ENCODE measurements around the gene CORO2B.

The CORO2B gene

GRCh38 chr15:68638953-68639515 lies 60.2 kb downstream of the CORO2B start:
- Histone ChIP-seq H3K4me3 (ENCODE audit: low read length) (no peak overlapping the region), H3K27me3 (replicated peaks; ENCODE audit: insufficient read depth, low read length) (no peaks in the 10 kb centered on the region), H3K9me3 (replicated peaks; ENCODE audit: insufficient read depth, low read length) (no peaks in the 10 kb centered on the region), H3K4me1 (ENCODE audit: low read length) (no peaks in the 10 kb centered on the region), H3K36me3 (replicated peaks; ENCODE audit: insufficient read depth, low read length) (no peaks in the 10 kb centered on the region), H3K9ac (ENCODE audit: low read length) (no peak overlapping the region), H4K20me1 (ENCODE audit: insufficient read depth, low read length) (no peaks in the 10 kb centered on the region), H2AFZ (ENCODE audit: low read length) (no peak overlapping the region), H3K9me2 (replicated peaks; ENCODE audit: insufficient read depth, low read length) (no peaks in the 10 kb centered on the region), H3K4me2 (ENCODE audit: low read depth, low read length) (no peak overlapping the region), H3K79me2 (ENCODE audit: low read length) (no peaks in the 10 kb centered on the region), H3F3A (ENCODE audit: insufficient read depth, low read length) (no peaks in the 10 kb centered on the region), H3K27ac (ENCODE audit: low read length) (no peak overlapping the region)
- no peak for TF ChIP-seq EZH2 (optimal IDR thresholded peaks at IDR 0.05; ENCODE audit: low read depth, low read length)
- TF ChIP-seq EZH2phosphoT487 (IDR thresholded peaks at IDR 0.05; ENCODE audit: low read length): no peak
- no peak for TF ChIP-seq CTCF (IDR thresholded peaks at IDR 0.05; ENCODE audit: low read length)
- DNase-seq: no peak

GRCh38 chr15:68639926-68640600 lies 61.3 kb downstream of the CORO2B start:
- no peaks in the 10 kb centered on the region for H3K9me2 ChIP-seq (replicated peaks; ENCODE audit: insufficient read depth, low read length)
- H3K27ac ChIP-seq (ENCODE audit: low read length): no peak overlapping the region
- H4K20me1 ChIP-seq (ENCODE audit: insufficient read depth, low read length): no peaks in the 10 kb centered on the region
- H3K36me3 ChIP-seq (replicated peaks; ENCODE audit: insufficient read depth, low read length): no peaks in the 10 kb centered on the region
- no peaks in the 10 kb centered on the region for H3K79me2 ChIP-seq (ENCODE audit: low read length)
- H2AFZ ChIP-seq (ENCODE audit: low read length): no peak overlapping the region
- no peak overlapping the region for H3K9ac ChIP-seq (ENCODE audit: low read length)
- H3K9me3 ChIP-seq (replicated peaks; ENCODE audit: insufficient read depth, low read length): no peaks in the 10 kb centered on the region
- no peak overlapping the region for H3K4me3 ChIP-seq (ENCODE audit: low read length)
- H3K4me2 ChIP-seq (ENCODE audit: low read depth, low read length): no peak overlapping the region
- no peaks in the 10 kb centered on the region for H3F3A ChIP-seq (ENCODE audit: insufficient read depth, low read length)
- no peak for TF ChIP-seq EZH2 (optimal IDR thresholded peaks at IDR 0.05; ENCODE audit: low read depth, low read length)
- TF ChIP-seq EZH2phosphoT487 (IDR thresholded peaks at IDR 0.05; ENCODE audit: low read length): no peak
- no peak for TF ChIP-seq CTCF (IDR thresholded peaks at IDR 0.05; ENCODE audit: low read length)
- H3K27me3 ChIP-seq (replicated peaks; ENCODE audit: insufficient read depth, low read length): no peaks in the 10 kb centered on the region
- DNase-seq: no peak
- H3K4me1 ChIP-seq (ENCODE audit: low read length): no peaks in the 10 kb centered on the region

GRCh38 chr15:68640791-68641331 lies 62.1 kb downstream of the CORO2B start:
- no peak for DNase-seq
- Histone ChIP-seq H3K36me3 (replicated peaks; ENCODE audit: insufficient read depth, low read length) (no peaks in the 10 kb centered on the region), H4K20me1 (ENCODE audit: insufficient read depth, low read length) (no peaks in the 10 kb centered on the region), H3K4me1 (ENCODE audit: low read length) (no peaks in the 10 kb centered on the region), H3K9me2 (replicated peaks; ENCODE audit: insufficient read depth, low read length) (no peaks in the 10 kb centered on the region), H3K4me2 (ENCODE audit: low read depth, low read length) (no peak overlapping the region), H3K9ac (ENCODE audit: low read length) (no peak overlapping the region), H3K79me2 (ENCODE audit: low read length) (no peaks in the 10 kb centered on the region), H3K9me3 (replicated peaks; ENCODE audit: insufficient read depth, low read length) (no peaks in the 10 kb centered on the region), H3K27me3 (replicated peaks; ENCODE audit: insufficient read depth, low read length) (no peaks in the 10 kb centered on the region), H3F3A (ENCODE audit: insufficient read depth, low read length) (no peaks in the 10 kb centered on the region), H3K4me3 (ENCODE audit: low read length) (no peak overlapping the region), H2AFZ (ENCODE audit: low read length) (no peak overlapping the region), H3K27ac (ENCODE audit: low read length) (no peak overlapping the region)
- no peak for TF ChIP-seq CTCF (IDR thresholded peaks at IDR 0.05; ENCODE audit: low read length)
- no peak for TF ChIP-seq EZH2 (optimal IDR thresholded peaks at IDR 0.05; ENCODE audit: low read depth, low read length)
- TF ChIP-seq EZH2phosphoT487 (IDR thresholded peaks at IDR 0.05; ENCODE audit: low read length): no peak
